IPS-18c (cell line): ENCODE measurements around the gene ARSG.

Experiments
- H3K4me3 ChIP-seq: 2 replicates; pipeline ENCODE4 v1.7.0; 2013; ENCODE audit warnings: low read depth, mild to moderate bottlenecking, low read length, moderate library complexity; ENCODE audit not compliant: insufficient read depth
- H3K9me3 ChIP-seq: one replicate; pipeline ENCODE4 v1.6.1; 2013; ENCODE audit warnings: mild to moderate bottlenecking, low read length, moderate library complexity; ENCODE audit not compliant: control insufficient read depth, insufficient read depth

Gene ARSG

DNA sequence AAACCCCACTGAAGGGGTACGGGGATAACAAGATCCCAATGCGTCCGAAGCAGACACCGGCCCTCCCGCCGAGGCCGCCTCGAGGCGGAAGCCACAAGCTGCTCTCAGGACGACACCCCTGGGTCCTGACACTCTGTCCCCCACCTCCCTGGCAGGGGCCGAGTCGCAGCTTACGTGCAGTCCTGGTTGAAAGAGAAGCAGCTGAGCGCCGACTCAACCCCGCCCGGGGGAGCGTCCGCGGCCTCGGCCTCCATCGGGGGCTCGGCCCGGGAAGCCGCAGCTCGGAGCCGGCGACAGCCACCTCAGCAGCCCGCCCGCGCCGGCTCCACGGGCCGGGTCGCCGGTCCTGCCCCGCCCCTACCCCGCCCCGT is 165.9 kb downstream of the ARSG start, which contains the start of gene WIPI1:
TSS of gene WIPI1 (minus strand) at position 329 of the 371 bp plus-strand sequence. CDS start at position 254, 75 bp downstream.
- H3K9me3 ChIP-seq = no peaks in the 10 kb centered on the region
- peak within 1 kb of the TSS; percentile 74 for H3K4me3 ChIP-seq

- H3K9me3 ChIP-seq = no peaks in the 10 kb centered on the region
- peak overlapping the region; percentile 58 for H3K4me3 ChIP-seq
Measured at GRCh38 chr17:68457539-68458259, 166.4 kb downstream of the ARSG start.

- H3K9me3 ChIP-seq = no peaks in the 10 kb centered on the region
- peak overlapping the region; percentile 58; the same call in 1 of the 2 replicates for H3K4me3 ChIP-seq
Measured at GRCh38 chr17:68458260-68459036, 167.2 kb downstream of the ARSG start.

GRCh38 chr17:68459037-68459639 is 167.8 kb downstream of the ARSG start:
- Histone ChIP-seq H3K9me3 (no peaks in the 10 kb centered on the region), H3K4me3 (no peak overlapping the region)

- no peak overlapping the region for H3K4me3 ChIP-seq
- H3K9me3 ChIP-seq = no peaks in the 10 kb centered on the region
Measured at GRCh38 chr17:68460146-68460545, 168.9 kb downstream of the ARSG start.

GRCh38 chr17:68460715-68461114 is 169.4 kb downstream of the ARSG start:
- H3K4me3 ChIP-seq = no peak overlapping the region

GRCh38 chr17:68461122-68461539 is 169.8 kb downstream of the ARSG start:
- Histone ChIP-seq H3K9me3 (no peaks in the 10 kb centered on the region), H3K4me3 (no peak overlapping the region)

More at GRCh38 chr17:68460715-68461114, 169.4 kb downstream of the ARSG start:
- no peaks in the 10 kb centered on the region for H3K9me3 ChIP-seq

GRCh38 chr17:68461589-68461988 is 170.3 kb downstream of the ARSG start:
- no peak overlapping the region for H3K4me3 ChIP-seq
- H3K9me3 ChIP-seq = no peaks in the 10 kb centered on the region

DNA sequence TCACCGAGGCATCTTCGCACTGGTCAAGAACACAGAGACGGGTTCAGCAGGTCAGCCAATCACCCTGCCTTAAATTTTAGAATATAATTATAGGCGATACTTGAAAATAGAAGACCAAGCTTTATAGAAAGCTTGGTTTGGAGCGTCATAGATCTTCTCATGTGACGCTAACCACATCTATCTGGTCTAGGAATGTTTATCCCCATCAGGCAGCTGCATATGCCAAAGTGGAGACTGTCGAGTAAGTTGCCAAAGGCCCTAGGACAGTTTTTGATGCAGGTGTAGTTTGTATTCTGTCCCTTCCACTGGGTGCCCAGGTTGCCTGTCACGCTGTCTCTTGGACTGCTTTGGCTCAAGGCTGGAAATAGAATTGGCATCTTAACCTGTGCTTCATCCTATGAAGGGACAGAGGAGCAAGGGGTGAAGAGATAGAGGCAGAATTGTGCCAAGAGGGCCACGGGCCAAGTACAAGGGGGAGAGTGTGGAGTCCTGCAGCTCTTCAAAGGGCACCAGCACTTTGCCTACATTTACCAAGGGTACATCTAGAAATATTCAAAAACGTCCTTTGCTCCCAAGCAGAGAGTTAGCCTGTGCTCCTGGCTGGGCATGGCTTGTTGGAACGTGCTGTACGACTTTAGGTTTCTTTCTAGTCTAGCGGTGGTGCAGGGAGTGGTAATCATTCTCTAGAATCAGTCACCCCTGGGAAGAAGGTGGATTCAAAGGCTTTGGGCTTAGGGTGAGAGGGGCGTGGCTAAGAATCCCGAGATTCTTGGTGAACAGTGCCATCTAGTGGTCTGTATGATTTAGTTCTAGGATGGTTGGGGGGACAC is 171.3 kb downstream of the ARSG start:
- H3K4me3 ChIP-seq = no peak overlapping the region
- no peaks in the 10 kb centered on the region for H3K9me3 ChIP-seq

GRCh38 chr17:68463211-68464019 is 172.1 kb downstream of the ARSG start:
- Histone ChIP-seq H3K4me3 (no peak overlapping the region), H3K9me3 (no peaks in the 10 kb centered on the region)

DNA sequence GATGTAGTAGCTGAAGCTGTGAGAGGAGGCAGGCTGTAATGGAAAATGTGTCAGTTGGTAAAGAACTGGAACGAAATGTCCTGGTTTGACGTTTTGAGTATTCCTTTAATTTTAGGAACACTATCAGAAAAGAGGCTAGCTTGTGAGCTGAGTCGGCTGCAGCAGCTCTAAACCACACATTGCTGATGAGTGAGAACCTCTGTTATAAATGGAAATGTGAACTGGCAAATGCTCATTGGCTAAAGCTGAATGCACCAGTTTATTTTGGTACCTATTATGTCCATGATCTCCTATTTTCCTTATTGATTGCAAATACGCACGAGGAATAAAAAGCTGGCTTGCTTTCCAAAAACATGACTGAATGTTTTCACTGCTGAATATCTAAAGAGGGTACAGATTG is 177.0 kb downstream of the ARSG start:
- Histone ChIP-seq H3K4me3 (no peak overlapping the region), H3K9me3 (no peaks in the 10 kb centered on the region)

GRCh38 chr17:68468788-68469187 is 177.5 kb downstream of the ARSG start:
- peaks cover 2% of the 10 kb centered on the region for H3K9me3 ChIP-seq

More at GRCh38 chr17:68468788-68469187, 177.5 kb downstream of the ARSG start:
- H3K4me3 ChIP-seq = no peak overlapping the region
